ENCODE results near the gene OTUB2.
A peak's percentile ranks its signal among the peaks of the same experiment; 100 is the strongest.

OTUB2 gene

DNA sequence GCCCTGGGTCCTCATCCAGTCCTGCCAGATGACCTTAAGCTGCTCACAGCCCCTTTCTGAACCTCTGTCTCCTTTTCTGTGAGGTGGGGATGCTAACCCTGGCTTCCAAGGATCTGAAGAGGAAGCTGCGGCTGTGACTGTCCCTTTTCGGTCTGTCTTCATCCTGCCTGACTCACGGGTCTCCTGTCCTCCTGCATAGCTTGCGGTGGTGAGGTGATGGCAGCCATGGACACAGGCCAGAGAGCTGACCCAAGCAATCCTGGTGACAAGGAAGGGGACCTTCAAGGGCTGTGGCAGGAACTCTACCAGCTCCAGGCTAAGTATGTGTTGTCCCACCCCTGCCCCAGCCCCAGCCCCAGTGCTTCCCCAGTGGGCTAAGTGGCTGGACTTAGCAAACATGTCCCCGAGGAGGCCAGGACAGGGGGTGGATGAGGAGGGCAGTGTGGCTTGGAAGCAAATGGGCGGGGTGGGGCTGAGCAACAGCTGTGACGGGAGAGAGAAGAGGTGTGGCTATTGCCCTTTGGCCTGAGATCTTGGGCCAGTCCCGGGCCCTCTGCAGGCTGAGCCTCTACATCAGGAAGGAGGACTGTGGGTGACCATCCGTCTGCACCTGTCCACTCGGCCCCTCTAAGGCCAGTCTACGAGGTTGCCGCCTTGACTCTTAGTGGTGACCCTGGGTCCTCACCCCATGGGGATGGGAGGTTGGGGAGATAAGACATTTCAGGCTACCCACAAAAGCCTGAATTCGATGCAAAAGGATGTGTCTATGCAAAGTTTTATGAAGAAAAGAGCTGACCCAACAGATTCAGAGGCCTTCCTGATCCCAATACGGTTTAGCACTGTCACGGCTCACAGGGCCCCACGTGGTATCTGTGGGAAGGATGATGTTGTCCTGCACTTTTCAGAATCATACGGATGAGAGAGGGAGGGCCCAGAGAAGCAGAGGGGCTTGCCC is 27.9 kb upstream of the OTUB2 start:
- no peak for TF ChIP-seq CTCF (IDR thresholded peaks at IDR 0.05)

- TF ChIP-seq CTCF (IDR thresholded peaks at IDR 0.05): no peak
Observed at GRCh38 chr14:93998871-93999403, 27.2 kb upstream of the OTUB2 start.

DNA sequence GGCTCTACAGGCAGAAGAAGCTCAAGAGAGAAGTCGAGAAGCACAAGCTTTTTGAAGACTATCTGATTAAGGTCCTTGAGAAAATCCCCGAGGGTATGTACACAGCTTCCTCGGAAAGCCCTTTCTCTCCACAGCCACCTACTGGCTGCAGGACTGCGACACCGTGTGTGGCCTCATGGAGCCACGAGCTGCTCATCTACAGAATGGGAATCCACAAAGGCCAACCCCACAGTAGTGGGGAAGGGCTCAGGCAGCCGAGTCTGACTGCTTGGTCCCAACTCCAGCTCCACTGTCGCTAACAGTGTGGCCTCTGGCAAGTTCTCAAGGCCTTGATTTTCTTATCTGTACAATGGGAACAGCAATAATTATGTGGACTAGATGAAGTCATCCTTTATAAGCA is 26.6 kb upstream of the OTUB2 start:
- TF ChIP-seq CTCF (IDR thresholded peaks at IDR 0.05): no peak

GRCh38 chr14:94000267-94000666 is 25.9 kb upstream of the OTUB2 start:
- TF ChIP-seq CTCF (IDR thresholded peaks at IDR 0.05): no peak

DNA sequence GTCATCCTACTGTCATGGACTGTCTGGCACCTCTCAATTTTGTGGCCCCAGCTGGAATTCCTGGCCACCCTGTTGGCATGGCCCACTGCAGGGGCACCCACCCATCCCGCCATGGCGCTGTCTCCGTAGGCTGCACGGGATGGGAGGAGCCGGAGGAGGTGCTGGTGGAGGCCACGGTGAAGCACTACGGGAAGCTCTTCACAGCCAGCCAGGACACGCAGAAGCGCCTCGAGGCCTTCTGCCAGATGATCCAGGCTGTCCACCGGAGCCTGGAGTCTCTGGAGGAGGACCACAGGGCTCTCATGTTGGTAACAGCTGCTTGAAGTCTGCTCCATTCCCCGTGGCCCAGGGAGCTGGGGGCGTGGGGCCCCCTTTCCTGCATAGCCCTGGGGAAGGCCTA is 25.1 kb upstream of the OTUB2 start:
- TF ChIP-seq CTCF (IDR thresholded peaks at IDR 0.05): no peak

- peak; percentile 98 for TF ChIP-seq CTCF (IDR thresholded peaks at IDR 0.05)
Observed at GRCh38 chr14:94001501-94002396, 24.4 kb upstream of the OTUB2 start.

GRCh38 chr14:94003397-94003796 is 22.7 kb upstream of the OTUB2 start:
- TF ChIP-seq CTCF (IDR thresholded peaks at IDR 0.05): no peak
